ENCODE results near the gene PDC. TPM values are rescaled to one million over a fixed set of nuclear protein-coding genes. Genes with fewer than 3 reads are reported as not detected.

Gene PDC
- total RNA-seq, 1 donor from 2014 or later, result not detected

GRCh38 chr1:186438567-186438966, 22.3 kb downstream of the PDC start:
- DNase-seq (ENCODE audit: low spot score in 2 of 2), result no peak
- intact Hi-C loops (cut with DNase I), result no loop called here
- no peaks in the 10 kb centered on the region for H3K4me1 ChIP-seq
- no peak overlapping the region for H3K27ac ChIP-seq
- no peak overlapping the region for H3K4me3 ChIP-seq
- no peak for TF ChIP-seq CTCF (IDR thresholded peaks at IDR 0.05)
- H3K36me3 ChIP-seq, result no peaks in the 10 kb centered on the region
- no peaks in the 10 kb centered on the region for H3K9me3 ChIP-seq
- H3K27me3 ChIP-seq, result no peaks in the 10 kb centered on the region

GRCh38 chr1:186435336-186435735, 25.6 kb downstream of the PDC start:
- no peak for DNase-seq (ENCODE audit: low spot score in 2 of 2)
- intact Hi-C loops (cut with DNase I), result no loop called here

GRCh38 chr1:186429017-186429416, 31.9 kb downstream of the PDC start:
- H3K27ac ChIP-seq, result no peak overlapping the region
- intact Hi-C loops (cut with DNase I), result no loop called here
- TF ChIP-seq CTCF (IDR thresholded peaks at IDR 0.05), result no peak

More at GRCh38 chr1:186435336-186435735, 25.6 kb downstream of the PDC start:
- no peak for TF ChIP-seq CTCF (IDR thresholded peaks at IDR 0.05)
- no peaks in the 10 kb centered on the region for H3K4me1 ChIP-seq
- no peak overlapping the region for H3K27ac ChIP-seq
- no peaks in the 10 kb centered on the region for H3K36me3 ChIP-seq
- no peaks in the 10 kb centered on the region for H3K9me3 ChIP-seq
- no peaks in the 10 kb centered on the region for H3K27me3 ChIP-seq
- H3K4me3 ChIP-seq, result no peak overlapping the region

GRCh38 chr1:186426118-186426517, 34.8 kb downstream of the PDC start:
- no peak for TF ChIP-seq CTCF (IDR thresholded peaks at IDR 0.05)

More at GRCh38 chr1:186429017-186429416, 31.9 kb downstream of the PDC start:
- no peak for DNase-seq (ENCODE audit: low spot score in 2 of 2)
- Histone ChIP-seq H3K36me3 (no peaks in the 10 kb centered on the region), H3K4me1 (no peaks in the 10 kb centered on the region), H3K4me3 (no peak overlapping the region), H3K27me3 (no peaks in the 10 kb centered on the region), H3K9me3 (no peaks in the 10 kb centered on the region)

GRCh38 chr1:186424539-186424938, 36.4 kb downstream of the PDC start:
- Histone ChIP-seq H3K4me1 (no peaks in the 10 kb centered on the region), H3K27me3 (no peaks in the 10 kb centered on the region), H3K27ac (no peak overlapping the region), H3K36me3 (peaks cover 6 to 7% of the 10 kb centered on the region in 2 donors), H3K4me3 (no peak overlapping the region), H3K9me3 (no peaks in the 10 kb centered on the region)
- no peak for DNase-seq (ENCODE audit: low spot score in 2 of 2)
- intact Hi-C loops (cut with DNase I), result no loop called here
- TF ChIP-seq CTCF (IDR thresholded peaks at IDR 0.05), result no peak

More at GRCh38 chr1:186426118-186426517, 34.8 kb downstream of the PDC start:
- Histone ChIP-seq H3K27ac (no peak overlapping the region), H3K36me3 (no peaks in the 10 kb centered on the region), H3K4me1 (no peaks in the 10 kb centered on the region), H3K27me3 (no peaks in the 10 kb centered on the region), H3K9me3 (no peaks in the 10 kb centered on the region), H3K4me3 (no peak overlapping the region)
- DNase-seq (ENCODE audit: low spot score in 2 of 2), result no peak
- intact Hi-C loops (cut with DNase I), result no loop called here

- H3K4me3 ChIP-seq, result no peak overlapping the region
- no peak overlapping the region for H3K27ac ChIP-seq
- H3K27me3 ChIP-seq, result no peaks in the 10 kb centered on the region
- H3K4me1 ChIP-seq, result no peaks in the 10 kb centered on the region
- no peaks in the 10 kb centered on the region for H3K9me3 ChIP-seq
- intact Hi-C loops (cut with DNase I), result no loop called here
- DNase-seq (ENCODE audit: low spot score in 2 of 2), result no peak
- TF ChIP-seq CTCF (IDR thresholded peaks at IDR 0.05), result no peak
- H3K36me3 ChIP-seq, result peaks cover 20 to 22% of the 10 kb centered on the region in 2 donors
These were observed 39.5 kb downstream of the PDC start for GRCh38 chr1:186421446-186421845.

Data from ascending aorta (tissue), 2 donors.